Body of pancreas (tissue), 4 donors: ENCODE results near the gene SNCAIP.

Source experiments
- CTCF ChIP-seq, 7 experiments: fragments of 450-650 bp in 4 of 7; fragments of 200-600 bp in 3 of 7; sonication (generic) in 3 of 7; IDR thresholded peaks; one replicate each; pipeline ENCODE4 v1.5.1; 2016 to 2019; ENCODE audit warnings: antibody characterized with exemption in 7 of 7
- POLR2A ChIP-seq, 3 donors: fragments of 450-650 bp; IDR thresholded peaks; one replicate each; pipeline ENCODE4 v1.6.1; 2016; ENCODE audit warnings: antibody characterized with exemption in 3 of 3, mild to moderate bottlenecking in 2 of 3

GRCh38 chr5:122480146-122480545 is 168.1 kb downstream of the SNCAIP start:
- TF ChIP-seq CTCF (IDR thresholded peaks at IDR 0.05): no peak
- TF ChIP-seq POLR2A (IDR thresholded peaks at IDR 0.05): no peak
